Measurements from ENCODE around the gene FAM171A1.

- TF ChIP-seq POLR2AphosphoS5 (IDR thresholded peaks at IDR 0.05; ENCODE audit: low read depth, low read length), result no peak
- no peak for TF ChIP-seq POLR2A (IDR thresholded peaks at IDR 0.05; ENCODE audit: low read depth, low read length)
- TF ChIP-seq TAF1 (IDR thresholded peaks at IDR 0.05; ENCODE audit: low read depth, low read length), result no peak
- TF ChIP-seq PAX5 (IDR thresholded peaks at IDR 0.05; ENCODE audit: insufficient read depth, low read length, severe bottlenecking), result no peak
- TF ChIP-seq SPI1 (IDR thresholded peaks at IDR 0.05; ENCODE audit: low read depth, low read length), result no peak
- no peak for TF ChIP-seq POU2F2 (IDR thresholded peaks at IDR 0.05; ENCODE audit: low read depth, low read length)
Observed at GRCh38 chr10:15364001-15364400, 7.1 kb downstream of the FAM171A1 start.

All from GM12891 (cell line).